Endothelial cell of umbilical vein (primary cell): ENCODE results near the gene DIP2C. TPM values are rescaled to one million over a fixed set of nuclear protein-coding genes. Genes with fewer than 3 reads are reported as not detected.

ENCODE experiments used
- BruUV-seq: library from RNA; stranded (reverse); fragments of 400-500 nt; replicated peaks from 2 replicates; lab custom pipeline; 2021; lab: Mats Ljungman, UMichigan
- CTCF ChIA-PET: fragments of 300-600, 350-600 bp; sonication (Branson Sonifier 250); formaldehyde crosslinking; loops from one replicate; lab custom pipeline; 2021; ENCODE audit warnings: antibody characterized with exemption, inconsistent platforms; lab: Charles Lee
- POLR2A ChIA-PET: fragments of 300-600, 350-600 bp; sonication (Branson Sonifier 250); formaldehyde crosslinking; loops from one replicate; lab custom pipeline; 2021; ENCODE audit warnings: antibody characterized with exemption, inconsistent platforms; lab: Charles Lee
- DNase-seq: peaks from one replicate; pipeline ENCODE4 v3.0.0-alpha.2; 2011; ENCODE audit warnings: low read depth, low spot score
- FAIRE-seq: peaks from 2 replicates; lab custom pipeline; 2011; peaks lifted over from hg19 to GRCh38; lab: Jason Lieb, UNC
- H2AFZ ChIP-seq: 2 replicates; pipeline ENCODE4 v1.6.0; 2012; ENCODE audit warnings: low read depth, low read length, control low read depth, inconsistent platforms
- H3K27ac ChIP-seq: 2 replicates; pipeline ENCODE4 v1.5.1; 2011; ENCODE audit warnings: low read depth, mild to moderate bottlenecking, control low read depth, low read length, moderate library complexity; ENCODE audit not compliant: insufficient read depth
- H3K27me3 ChIP-seq, 2 experiments: 2 replicates each; pipeline versions ENCODE4 v1.6.0 to v1.6.1; 2011; ENCODE audit warnings: low read length in 2 of 2, mixed read lengths in 1 of 2; ENCODE audit not compliant: control insufficient read depth in 2 of 2, insufficient read depth in 2 of 2
- H3K36me3 ChIP-seq, 2 experiments: 2 replicates in 1 of 2; 3 replicates in 1 of 2; pipeline ENCODE4 v1.5.1; 2011; ENCODE audit warnings: low read length in 2 of 2, mild to moderate bottlenecking in 1 of 2, moderate library complexity in 1 of 2; ENCODE audit not compliant: control insufficient read depth in 2 of 2, insufficient read depth in 2 of 2; ENCODE audit errors: extremely low read depth in 1 of 2
- H3K4me1 ChIP-seq: 3 replicates; pipeline ENCODE4 v1.5.1; 2011; ENCODE audit warnings: mild to moderate bottlenecking, low read length; ENCODE audit not compliant: control insufficient read depth, insufficient read depth; ENCODE audit errors: extremely low read depth
- H3K4me2 ChIP-seq: 2 replicates; pipeline ENCODE4 v1.6.1; 2011; ENCODE audit warnings: low read length, control low read depth, mixed read lengths; ENCODE audit not compliant: insufficient read depth
- H3K4me3 ChIP-seq, 3 experiments: fragments of 200-600 bp in 1 of 3; sonication (generic), shearing (Covaris generic) in 1 of 3; replicated peaks in 1 of 3; 2 replicates each; pipeline ENCODE4 v1.5.1; 2011 to 2016; ENCODE audit warnings: control low read depth in 3 of 3, low read length in 3 of 3, mild to moderate bottlenecking in 2 of 3, inconsistent platforms in 1 of 3, low read depth in 1 of 3, moderate library complexity in 1 of 3; ENCODE audit not compliant: insufficient read depth in 1 of 3
- H3K79me2 ChIP-seq: 2 replicates; pipeline ENCODE4 v1.6.0; 2012; ENCODE audit warnings: low read length, inconsistent platforms; ENCODE audit not compliant: control insufficient read depth, insufficient read depth
- H3K9ac ChIP-seq: replicated peaks from 2 replicates; pipeline ENCODE3; 2011; ENCODE audit warnings: low read length, control low read depth; ENCODE audit not compliant: insufficient read depth; ENCODE audit errors: extremely low read depth
- H3K9me1 ChIP-seq: replicated peaks from 3 replicates; pipeline ENCODE4 v1.6.0; 2011; ENCODE audit warnings: mild to moderate bottlenecking, low read length; ENCODE audit not compliant: control insufficient read depth, insufficient read depth; ENCODE audit errors: extremely low read depth
- H3K9me3 ChIP-seq: replicated peaks from 2 replicates; pipeline ENCODE4 v1.5.1; 2012; ENCODE audit warnings: low read length, inconsistent platforms; ENCODE audit not compliant: control insufficient read depth, insufficient read depth
- H4K20me1 ChIP-seq: replicated peaks from 2 replicates; pipeline ENCODE3; 2011; ENCODE audit warnings: mild to moderate bottlenecking, low read length; ENCODE audit not compliant: control insufficient read depth, insufficient read depth; ENCODE audit errors: extremely low read depth
- EZH2 ChIP-seq: IDR thresholded peaks from 2 replicates; pipeline ENCODE4 v1.6.1; 2012; ENCODE audit warnings: borderline replicate concordance, low read depth, mild to moderate bottlenecking, moderate library complexity, low read length, inconsistent platforms; ENCODE audit not compliant: severe bottlenecking
- FOS ChIP-seq: IDR thresholded peaks from 2 replicates; pipeline ENCODE4 v1.6.1; 2011; ENCODE audit warnings: mild to moderate bottlenecking, low read length, moderate library complexity, borderline replicate concordance; ENCODE audit not compliant: insufficient read depth
- GATA2 ChIP-seq: IDR thresholded peaks from 2 replicates; pipeline ENCODE4 v1.7.0; 2011; ENCODE audit warnings: low read depth, mild to moderate bottlenecking, moderate library complexity, mixed read lengths, low read length; ENCODE audit not compliant: insufficient read length, insufficient read depth
- JUN ChIP-seq: IDR thresholded peaks from 2 replicates; pipeline ENCODE4 v1.6.1; 2011; ENCODE audit warnings: borderline replicate concordance, low read depth; ENCODE audit not compliant: insufficient read length, insufficient read depth
- MYC ChIP-seq: IDR thresholded peaks from one replicate; pipeline ENCODE4 v1.6.1; 2011; ENCODE audit warnings: mild to moderate bottlenecking, low read depth, low read length
- POLR2A ChIP-seq: IDR thresholded peaks from 2 replicates; pipeline ENCODE4 v1.6.1; 2012; ENCODE audit warnings: low read depth, mild to moderate bottlenecking, control low read depth, low read length
- POLR2AphosphoS5 ChIP-seq: IDR thresholded peaks from 2 replicates; pipeline ENCODE4 v1.6.1; 2012; ENCODE audit warnings: low read depth, mild to moderate bottlenecking, control low read depth, low read length, moderate library complexity; ENCODE audit not compliant: insufficient read depth
- dilution Hi-C: fragments of 300-500 bp; cut with MboI; formaldehyde crosslinking; loops from one replicate; pipeline ENCODE4 v1.15.0; 2019; ENCODE audit warnings: low sequenced_read_pairs; ENCODE audit not compliant: extremely low pct_ligation_motif_present
- intact Hi-C: fragments of 100-400 bp; cut with micrococcal nuclease; formaldehyde crosslinking; loops from one replicate; pipeline ENCODE4 v1.10.0; 2022
- polyA plus RNA-seq, 4 experiments: library from polyadenylated mRNA; depleted of rRNA in 3 of 4; stranded (reverse) in 3 of 4; unstranded in 1 of 4; fragments of >200 nt; gene quantifications; 2 replicates each; pipeline versions ENCODE4 v1.2.1 to v1.2.3, GENCODE V29; 2011 to 2012; ENCODE audit warnings: missing spikeins in 1 of 4
- total RNA-seq: library from RNA; stranded (reverse); gene quantifications from 2 replicates; pipeline ENCODE4 v1.2.3, GENCODE V29; 2021
- TF ChIP-seq, protein P1 (sequence below): IDR thresholded peaks from 2 replicates; pipeline ENCODE4 v1.6.1; 2011; ENCODE audit not compliant: insufficient read depth, insufficient read length
- TF ChIP-seq, protein P2 (sequence below), 2 donors: IDR thresholded peaks; 1 replicate in 1 of 2; 2 replicates in 1 of 2; pipeline ENCODE4 v1.5.1; 2011; ENCODE audit warnings: low read length in 2 of 2, mild to moderate bottlenecking in 2 of 2, moderate library complexity in 2 of 2, control low read depth in 1 of 2, inconsistent platforms in 1 of 2, low read depth in 1 of 2; ENCODE audit not compliant: insufficient read depth in 1 of 2; ENCODE audit errors: extremely low read depth in 1 of 2

DIP2C gene
- total and polyA plus RNA-seq, 2 donors (not counting 3 experiments of a cell fraction or from before 2014, with no cell fraction given) = 3.6 to 10.7 TPM

- dilution Hi-C loops (no loop called here), intact Hi-C loops (no loop called here)
- TF ChIP-seq POLR2A = no peak
- TF ChIP-seq, protein P1, sequence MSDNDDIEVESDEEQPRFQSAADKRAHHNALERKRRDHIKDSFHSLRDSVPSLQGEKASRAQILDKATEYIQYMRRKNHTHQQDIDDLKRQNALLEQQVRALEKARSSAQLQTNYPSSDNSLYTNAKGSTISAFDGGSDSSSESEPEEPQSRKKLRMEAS = no peak
- TF ChIP-seq EZH2 = no peak
- no peak for TF ChIP-seq GATA2
- TF ChIP-seq MYC = no peak
- TF ChIP-seq JUN = no peak
- TF ChIP-seq, protein P2, sequence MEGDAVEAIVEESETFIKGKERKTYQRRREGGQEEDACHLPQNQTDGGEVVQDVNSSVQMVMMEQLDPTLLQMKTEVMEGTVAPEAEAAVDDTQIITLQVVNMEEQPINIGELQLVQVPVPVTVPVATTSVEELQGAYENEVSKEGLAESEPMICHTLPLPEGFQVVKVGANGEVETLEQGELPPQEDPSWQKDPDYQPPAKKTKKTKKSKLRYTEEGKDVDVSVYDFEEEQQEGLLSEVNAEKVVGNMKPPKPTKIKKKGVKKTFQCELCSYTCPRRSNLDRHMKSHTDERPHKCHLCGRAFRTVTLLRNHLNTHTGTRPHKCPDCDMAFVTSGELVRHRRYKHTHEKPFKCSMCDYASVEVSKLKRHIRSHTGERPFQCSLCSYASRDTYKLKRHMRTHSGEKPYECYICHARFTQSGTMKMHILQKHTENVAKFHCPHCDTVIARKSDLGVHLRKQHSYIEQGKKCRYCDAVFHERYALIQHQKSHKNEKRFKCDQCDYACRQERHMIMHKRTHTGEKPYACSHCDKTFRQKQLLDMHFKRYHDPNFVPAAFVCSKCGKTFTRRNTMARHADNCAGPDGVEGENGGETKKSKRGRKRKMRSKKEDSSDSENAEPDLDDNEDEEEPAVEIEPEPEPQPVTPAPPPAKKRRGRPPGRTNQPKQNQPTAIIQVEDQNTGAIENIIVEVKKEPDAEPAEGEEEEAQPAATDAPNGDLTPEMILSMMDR (IDR thresholded peaks at IDR 0.05; ENCODE audit: extremely low read depth in 1 of 2, insufficient read depth in 1 of 2, low read depth in 1 of 2, low read length in 2 of 2) = no peak
- no peak for TF ChIP-seq FOS
- no peak for TF ChIP-seq POLR2AphosphoS5
- H3K79me2 ChIP-seq = no peaks in the 10 kb centered on the region
- H3K27me3 ChIP-seq = no peaks in the 10 kb centered on the region
- no peak overlapping the region for H3K27ac ChIP-seq
- H3K36me3 ChIP-seq = peaks cover 0 to 2% of the 10 kb centered on the region in 2 experiments
- POLR2A ChIA-PET = no interaction called here
- H3K9me1 ChIP-seq = no peaks in the 10 kb centered on the region
- no peaks in the 10 kb centered on the region for H3K4me1 ChIP-seq
- no peaks in the 10 kb centered on the region for H3K9me3 ChIP-seq
- no peak for FAIRE-seq
- no TSS peak for BruUV-seq
- H4K20me1 ChIP-seq = no peaks in the 10 kb centered on the region
- no peak overlapping the region for H2AFZ ChIP-seq
- CTCF ChIA-PET = no interaction called here
- H3K4me2 ChIP-seq = no peak overlapping the region
- DNase-seq = no peak
- H3K4me3 ChIP-seq = no peak overlapping the region
- H3K9ac ChIP-seq = no peak overlapping the region
Observed at GRCh38 chr10:317926-318325, 371.5 kb downstream of the DIP2C start.
